HCT116 (cell line): ENCODE results near the gene PRDX6. TPM values are rescaled to one million over a fixed set of nuclear protein-coding genes. Genes with fewer than 3 reads are reported as not detected.

ENCODE experiments used
- ATAC-seq: fragments of 200-7000 bp; cut with Tn5 transposase; 2 replicates; pipeline ENCODE4 v1.9.1; 2020; ENCODE audit warnings: mild to moderate bottlenecking, moderate library complexity
- BruUV-seq: library from RNA; stranded (reverse); fragments of 400-500 nt; replicated peaks from 2 replicates; lab custom pipeline; 2021; lab: Mats Ljungman, UMichigan
- CTCF ChIA-PET: fragments of 300-600 bp; sonication (Branson Sonifier 250); formaldehyde crosslinking; loops from one replicate; lab custom pipeline; 2021; ENCODE audit warnings: antibody characterized with exemption; lab: Charles Lee
- POLR2A ChIA-PET: fragments of 300-600, 350-600 bp; sonication (Branson Sonifier 250); formaldehyde crosslinking; loops from one replicate; lab custom pipeline; 2021; ENCODE audit warnings: antibody characterized with exemption; lab: Charles Lee
- RAD21 ChIA-PET, 2 experiments: fragments of 300-600 bp; sonication (Branson Sonifier 250); formaldehyde crosslinking; loops; one replicate each; lab custom pipeline; 2023; ENCODE audit warnings: low total read pairs in 2 of 2; ENCODE audit not compliant: uncharacterized antibody in 2 of 2, unreplicated experiment in 2 of 2, low non-redundant PET in 1 of 2; lab: Charles Lee
- DNase-seq: peaks from one replicate; pipeline ENCODE4 v3.0.0-alpha.2; 2010; ENCODE audit warnings: low read depth, low spot score
- H2AFZ ChIP-seq: fragments of 200-600 bp; shearing (Covaris generic), sonication (generic); 2 replicates; pipeline ENCODE4 v1.6.1; 2017; ENCODE audit warnings: low read depth, mixed run types, mixed read lengths, antibody characterized with exemption, low read length; ENCODE audit not compliant: poor library complexity, severe bottlenecking
- H3K27ac ChIP-seq: 2 replicates; pipeline ENCODE4 v1.5.1; 2012; ENCODE audit warnings: low read depth, low read length
- H3K27me3 ChIP-seq: fragments of 200-600 bp; sonication (generic); 2 replicates; pipeline ENCODE4 v1.6.1; 2016; ENCODE audit warnings: mixed run types, low read length, mixed read lengths; ENCODE audit not compliant: insufficient read depth
- H3K36me3 ChIP-seq, 2 experiments: fragments of 200-500 bp in 1 of 2; fragments of 200-600 bp in 1 of 2; sonication (Bioruptor generic) in 1 of 2; sonication (generic) in 1 of 2; 2 replicates each; pipeline versions ENCODE4 v1.5.1 to v1.6.1; 2014 to 2016; ENCODE audit warnings: low read length in 2 of 2, inconsistent platforms in 1 of 2, mixed read lengths in 1 of 2, mixed run types in 1 of 2; ENCODE audit not compliant: insufficient read depth in 2 of 2, control insufficient read depth in 1 of 2
- H3K4me1 ChIP-seq, 2 experiments: fragments of 200-600 bp in 1 of 2; sonication (generic) in 1 of 2; 2 replicates each; pipeline versions ENCODE4 v1.5.1 to v1.6.1; 2012 to 2017; ENCODE audit warnings: low read length in 2 of 2, inconsistent platforms in 1 of 2, mild to moderate bottlenecking in 1 of 2, mixed read lengths in 1 of 2, mixed run types in 1 of 2, moderate library complexity in 1 of 2; ENCODE audit not compliant: insufficient read depth in 2 of 2, control insufficient read depth in 1 of 2
- H3K4me2 ChIP-seq: fragments of 200-600 bp; sonication (generic); 2 replicates; pipeline ENCODE4 v1.6.1; 2017; ENCODE audit warnings: mixed run types, low read length, mixed read lengths
- H3K4me3 ChIP-seq, 2 experiments: fragments of 200-600 bp in 1 of 2; sonication (generic) in 1 of 2; replicated peaks in 1 of 2; 2 replicates each; pipeline ENCODE4 v1.5.1; 2011 to 2016; ENCODE audit warnings: low read length in 2 of 2, control low read depth in 1 of 2, low read depth in 1 of 2, mild to moderate bottlenecking in 1 of 2, mixed read lengths in 1 of 2, mixed run types in 1 of 2
- H3K79me2 ChIP-seq: fragments of 200-600 bp; sonication (generic); 2 replicates; pipeline ENCODE4 v1.6.1; 2017; ENCODE audit warnings: mild to moderate bottlenecking, mixed run types, low read length, moderate library complexity, mixed read lengths; ENCODE audit not compliant: insufficient read depth
- H3K9ac ChIP-seq: fragments of 200-600 bp; sonication (generic); 2 replicates; pipeline ENCODE4 v1.6.1; 2016; ENCODE audit warnings: low read length, mixed read lengths
- H3K9me2 ChIP-seq: fragments of 200-600 bp; sonication (generic), shearing (Covaris generic); 2 replicates; pipeline ENCODE4 v1.6.1; 2017; ENCODE audit warnings: mixed run types, mild to moderate bottlenecking, moderate library complexity; ENCODE audit not compliant: insufficient read depth
- H3K9me3 ChIP-seq, 2 experiments: fragments of 200-500 bp in 1 of 2; fragments of 200-600 bp in 1 of 2; sonication (Bioruptor generic) in 1 of 2; sonication (generic) in 1 of 2; 2 replicates each; pipeline ENCODE4 v1.6.1; 2014 to 2017; ENCODE audit warnings: low read length in 2 of 2, mixed read lengths in 2 of 2, inconsistent platforms in 1 of 2, low read depth in 1 of 2, mild to moderate bottlenecking in 1 of 2, mixed run types in 1 of 2, moderate library complexity in 1 of 2; ENCODE audit not compliant: control insufficient read depth in 1 of 2, insufficient read depth in 1 of 2
- H4K20me1 ChIP-seq: fragments of 200-600 bp; sonication (generic), shearing (Covaris generic); 2 replicates; pipeline ENCODE4 v1.6.1; 2017; ENCODE audit warnings: mixed run types, mild to moderate bottlenecking, moderate library complexity; ENCODE audit not compliant: insufficient read depth
- ATF3 ChIP-seq: IDR thresholded peaks from 2 replicates; pipeline ENCODE4 v1.6.1; 2012
- CEBPB ChIP-seq: IDR thresholded peaks from 2 replicates; pipeline ENCODE4 v1.6.1; 2012; ENCODE audit warnings: low read depth
- EGR1 ChIP-seq: IDR thresholded peaks from 2 replicates; pipeline ENCODE4 v1.6.1; 2012; ENCODE audit warnings: low read depth
- ELF1 ChIP-seq: IDR thresholded peaks from 2 replicates; pipeline ENCODE4 v1.6.1; 2012; ENCODE audit warnings: low read depth, borderline replicate concordance
- EZH2 ChIP-seq: fragments of 200-600 bp; sonication (generic); IDR thresholded peaks from 2 replicates; pipeline ENCODE4 v1.6.1; 2017; ENCODE audit warnings: antibody characterized with exemption, mixed run types
- EZH2phosphoT487 ChIP-seq: fragments of 200-600 bp; IDR thresholded peaks from 2 replicates; pipeline ENCODE4 v1.6.1; 2018; ENCODE audit warnings: antibody characterized with exemption, borderline replicate concordance
- FOSL1 ChIP-seq: IDR thresholded peaks from 2 replicates; pipeline ENCODE4 v1.6.1; 2012; ENCODE audit warnings: low read depth
- SP1 ChIP-seq: IDR thresholded peaks from 2 replicates; pipeline ENCODE4 v1.6.1; 2012; ENCODE audit warnings: low read depth
- ZBTB33 ChIP-seq: IDR thresholded peaks from 2 replicates; pipeline ENCODE4 v1.6.1; 2011; ENCODE audit warnings: mild to moderate bottlenecking, low read length, moderate library complexity; ENCODE audit not compliant: insufficient replicate concordance; ENCODE audit errors: extremely low read depth
- ZNF274 ChIP-seq: fragments of 200-500 bp; sonication (Bioruptor generic); IDR thresholded peaks from 2 replicates; pipeline ENCODE4 v1.6.1; 2014; ENCODE audit warnings: mild to moderate bottlenecking, low read depth, low read length, inconsistent platforms
- intact Hi-C: fragments of 100-400 bp; cut with micrococcal nuclease; formaldehyde crosslinking; loops from 2 replicates; pipeline ENCODE4 v1.10.0; 2022
- total RNA-seq: library from RNA; stranded (reverse); gene quantifications from one replicate; pipeline ENCODE4 v1.2.1, GENCODE V29; 2021; ENCODE audit not compliant: unreplicated experiment

PRDX6 gene
- total RNA-seq, 1 experiment from 2014 or later = 286 TPM

GRCh38 chr1:173523329-173523728 is 46.2 kb downstream of the PRDX6 start (continued):
- TF ChIP-seq ZBTB33 (no peak), EZH2 (no peak), EZH2phosphoT487 (no peak), ATF3 (no peak), FOSL1 (no peak)

- Histone ChIP-seq H3K27me3 (no peaks in the 10 kb centered on the region), H3K9ac (no peak overlapping the region), H3K4me3 (no peak overlapping the region), H3K4me1 (no peaks in the 10 kb centered on the region), H3K36me3 (no peaks in the 10 kb centered on the region), H3K9me2 (no peaks in the 10 kb centered on the region), H3K4me2 (no peak overlapping the region), H2AFZ (no peak overlapping the region), H3K27ac (no peak overlapping the region), H4K20me1 (no peaks in the 10 kb centered on the region), H3K79me2 (no peaks in the 10 kb centered on the region), H3K9me3 (no peaks in the 10 kb centered on the region)
- intact Hi-C loops = no loop called here
- ATAC-seq (no peak), DNase-seq (no peak)
- ChIA-PET RAD21 (no interaction called here), POLR2A (no interaction called here), CTCF (no interaction called here)
- no TSS peak for BruUV-seq
- TF ChIP-seq ZBTB33 = no peak
- TF ChIP-seq CEBPB = no peak
- TF ChIP-seq EGR1 = no peak
- no peak for TF ChIP-seq ELF1
- TF ChIP-seq ZNF274 = no peak
- TF ChIP-seq EZH2 = no peak
- TF ChIP-seq SP1 = no peak
- no peak for TF ChIP-seq EZH2phosphoT487
Measured at GRCh38 chr1:173525926-173526325, 48.8 kb downstream of the PRDX6 start.
